ENCODE results near the gene ATP10B.

DNA sequence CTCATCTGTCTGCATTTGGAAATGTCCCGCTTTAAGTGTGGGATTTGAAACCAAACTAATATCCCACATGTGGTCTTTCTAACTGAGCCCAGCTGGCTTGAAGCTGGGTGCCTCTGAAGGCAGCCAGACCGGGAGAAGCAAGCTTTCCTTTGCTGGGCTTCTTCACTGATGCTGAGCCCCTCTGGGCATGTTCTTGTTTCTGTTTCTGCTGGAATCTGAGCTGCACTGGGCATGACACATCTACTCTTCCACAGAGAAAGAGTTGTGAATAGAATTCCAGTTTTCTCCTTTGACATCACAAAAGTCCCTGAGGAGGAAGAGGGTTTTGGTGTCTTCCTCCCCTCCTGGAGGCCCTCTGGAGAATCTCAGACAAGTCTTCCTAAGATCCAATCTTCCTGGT lies 179.5 kb downstream of the ATP10B start:
- no peak for TF ChIP-seq POLR2A (IDR thresholded peaks at IDR 0.05; ENCODE audit: low read depth, low read length)
- no peak for TF ChIP-seq POLR2AphosphoS5 (IDR thresholded peaks at IDR 0.05; ENCODE audit: low read depth, low read length)
- TF ChIP-seq TAF1 (IDR thresholded peaks at IDR 0.05; ENCODE audit: low read depth, low read length) = no peak
- TF ChIP-seq SPI1 (IDR thresholded peaks at IDR 0.05; ENCODE audit: low read depth, low read length) = no peak
- no peak for TF ChIP-seq POU2F2 (IDR thresholded peaks at IDR 0.05; ENCODE audit: low read depth, low read length)

All from GM12891 (cell line).